CD4-positive, alpha-beta T cell treated with Interleukin-17A for 1 hour (primary cell): ENCODE measurements around the gene JAKMIP1.

Experiments used
- DNase-seq: peaks from one replicate; pipeline ENCODE4 v3.0.0-alpha.2; 2020

JAKMIP1 gene

GRCh38 chr4:6086846-6087245 is 113.5 kb downstream of the JAKMIP1 start:
- DNase-seq: no peak

- DNase-seq: no peak
Measured at GRCh38 chr4:6085691-6086628, 114.4 kb downstream of the JAKMIP1 start.

- DNase-seq: no peak
Measured at GRCh38 chr4:6085028-6085690, 115.2 kb downstream of the JAKMIP1 start.

GRCh38 chr4:6079965-6080364 is 120.4 kb downstream of the JAKMIP1 start:
- DNase-seq: no peak

GRCh38 chr4:6078560-6078959 is 121.8 kb downstream of the JAKMIP1 start:
- no peak for DNase-seq

GRCh38 chr4:6076391-6076790 is 124.0 kb downstream of the JAKMIP1 start:
- peak; percentile 10 for DNase-seq

GRCh38 chr4:6074758-6075157 is 125.6 kb downstream of the JAKMIP1 start:
- no peak for DNase-seq

- DNase-seq: no peak
Measured at GRCh38 chr4:6071959-6072720, 128.2 kb downstream of the JAKMIP1 start.

GRCh38 chr4:6071191-6071958 is 129.0 kb downstream of the JAKMIP1 start:
- no peak for DNase-seq

GRCh38 chr4:6069845-6070709 is 130.3 kb downstream of the JAKMIP1 start:
- no peak for DNase-seq

- no peak for DNase-seq
Measured at GRCh38 chr4:6068986-6069385, 131.4 kb downstream of the JAKMIP1 start.

GRCh38 chr4:6065934-6066590 is 134.3 kb downstream of the JAKMIP1 start:
- no peak for DNase-seq

- no peak for DNase-seq
Measured at GRCh38 chr4:6065166-6065565, 135.2 kb downstream of the JAKMIP1 start.

- no peak for DNase-seq
Measured at GRCh38 chr4:6064383-6064782, 136.0 kb downstream of the JAKMIP1 start.

GRCh38 chr4:6063684-6064083 is 136.7 kb downstream of the JAKMIP1 start:
- no peak for DNase-seq

GRCh38 chr4:6062133-6062532 is 138.2 kb downstream of the JAKMIP1 start:
- DNase-seq: no peak

- no peak for DNase-seq
Measured at GRCh38 chr4:6059375-6059805, 141.0 kb downstream of the JAKMIP1 start.

- DNase-seq: no peak
Measured at GRCh38 chr4:6058531-6059374, 141.6 kb downstream of the JAKMIP1 start.

GRCh38 chr4:6056976-6057766 is 143.2 kb downstream of the JAKMIP1 start:
- DNase-seq: no peak
